Measurements from ENCODE around the gene DNAJB8. TPM values are rescaled to one million over a fixed set of nuclear protein-coding genes. Genes with fewer than 3 reads are reported as not detected.

Gene DNAJB8
- total RNA-seq, 1 donor: under 0.01 TPM

DNA sequence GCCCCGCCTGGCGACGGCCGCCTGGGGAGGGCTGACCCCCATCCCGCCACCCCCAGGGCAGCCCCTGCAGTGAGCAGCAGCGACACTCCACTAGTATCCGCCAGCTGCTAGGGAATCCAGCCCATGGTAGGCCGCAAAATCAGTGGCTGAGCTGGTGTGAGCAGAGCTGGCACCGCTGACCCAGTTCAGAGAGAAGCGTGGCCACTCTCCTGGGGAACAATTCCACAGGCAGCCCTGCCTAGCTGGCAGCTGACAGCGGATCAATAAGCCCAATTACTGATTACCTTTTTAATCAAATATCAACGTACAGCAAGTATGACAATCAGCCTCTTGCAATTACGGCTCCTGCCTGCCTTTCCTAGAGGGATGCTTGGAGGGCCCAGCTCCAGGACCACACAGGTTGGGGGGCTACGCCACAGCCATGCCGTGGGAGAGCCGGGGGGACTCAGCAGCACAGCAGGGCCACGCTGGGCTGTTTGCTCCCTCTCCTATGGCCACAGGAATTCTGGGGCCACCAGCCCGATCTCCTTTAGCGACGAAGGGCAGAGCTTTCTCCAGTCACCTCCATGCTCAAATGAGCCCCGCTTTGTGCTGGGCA lies 13.9 kb downstream of the DNAJB8 start:
- DNase-seq (ENCODE audit: low read depth in 2 of 3, low spot score in 2 of 3): no peak

DNA sequence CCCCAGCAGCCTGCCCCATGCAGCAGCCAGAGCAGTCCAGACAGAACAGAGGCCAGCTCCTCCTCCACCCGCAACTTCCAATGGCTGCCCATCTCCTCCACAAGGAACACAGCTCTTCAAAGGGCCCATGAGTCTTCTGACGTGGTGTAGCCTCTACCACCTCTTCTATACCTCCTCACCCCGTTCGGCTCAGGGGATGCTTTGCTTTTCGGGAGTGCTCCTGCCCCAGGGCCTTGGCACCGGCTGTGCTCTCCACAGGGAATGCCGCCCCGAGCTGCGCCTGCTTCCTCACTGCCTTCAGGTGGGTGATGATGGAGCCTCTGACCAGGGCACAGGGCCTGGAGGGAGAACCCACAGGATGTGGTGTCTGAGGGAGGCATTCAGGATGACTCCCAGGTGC lies 14.6 kb downstream of the DNAJB8 start:
- no peak for DNase-seq (ENCODE audit: low read depth in 2 of 3, low spot score in 2 of 3)

GRCh38 chr3:128449111-128449638 lies 17.5 kb downstream of the DNAJB8 start:
- no peak for DNase-seq (ENCODE audit: low read depth in 2 of 3, low spot score in 2 of 3)

DNA sequence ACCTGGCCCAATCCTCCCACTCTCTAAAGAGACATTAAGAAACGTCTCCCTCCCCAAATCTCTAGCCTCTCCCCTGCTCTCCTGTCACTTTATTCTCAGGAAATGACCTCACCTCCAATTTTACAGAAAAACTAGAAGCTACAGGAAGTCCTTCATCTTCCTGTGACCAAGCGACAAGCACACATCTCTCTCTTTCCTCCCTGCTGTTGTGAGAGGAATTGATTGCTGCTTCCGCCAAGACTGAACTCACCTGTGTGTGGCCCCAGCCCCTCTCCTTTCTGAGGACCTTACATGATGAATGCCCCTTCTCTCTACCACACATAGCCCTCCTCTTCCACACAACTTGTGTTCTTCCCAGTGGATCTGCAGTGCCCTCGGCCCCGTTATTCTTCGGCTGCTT lies 18.2 kb downstream of the DNAJB8 start:
- peak in 1 of 3 donors; percentile 27 for DNase-seq (ENCODE audit: low read depth in 2 of 3, low spot score in 2 of 3)

DNA sequence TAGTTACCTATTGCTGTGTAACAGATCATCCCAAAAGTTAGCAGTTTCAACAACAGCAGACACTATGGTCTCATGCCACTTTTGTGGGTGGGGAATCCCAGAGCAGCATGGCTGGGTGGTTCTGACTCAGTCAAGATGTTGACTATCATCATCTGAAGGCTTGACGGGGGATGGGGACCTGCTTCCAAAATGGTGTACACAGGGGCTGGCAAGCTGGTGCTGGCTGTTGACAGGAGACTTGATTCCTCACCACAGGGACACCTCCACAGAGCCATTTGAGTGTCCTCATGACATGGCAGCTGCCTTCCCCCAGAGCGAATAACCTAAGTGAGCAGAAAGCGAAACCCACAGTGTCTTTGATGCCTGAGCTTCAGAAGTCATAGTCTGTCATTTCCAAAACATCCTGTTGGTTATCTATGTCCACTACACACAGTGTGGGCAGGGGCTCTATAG lies 19.1 kb downstream of the DNAJB8 start:
- no peak for DNase-seq (ENCODE audit: low read depth in 2 of 3, low spot score in 2 of 3)

DNA sequence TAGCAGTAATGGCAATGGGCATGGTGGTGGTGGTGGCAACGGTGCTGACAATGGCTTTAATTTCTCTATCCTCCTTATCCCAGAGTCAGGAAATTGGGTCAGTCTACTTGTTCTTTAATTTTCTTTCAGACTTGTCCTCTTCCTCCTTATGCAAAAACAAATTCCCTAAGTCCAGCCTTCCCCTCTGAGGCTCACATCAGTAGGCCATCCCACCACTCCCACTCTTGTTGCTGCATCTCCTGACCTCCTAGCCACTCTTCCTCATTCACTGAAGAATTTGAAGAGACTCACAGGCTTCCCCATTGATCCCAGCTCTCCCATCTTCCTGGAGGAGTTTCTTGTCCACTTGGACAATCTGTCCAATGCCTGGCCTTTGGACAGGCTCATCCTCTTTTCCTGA lies 19.9 kb downstream of the DNAJB8 start:
- no peak for DNase-seq (ENCODE audit: low read depth in 2 of 3, low spot score in 2 of 3)

DNA sequence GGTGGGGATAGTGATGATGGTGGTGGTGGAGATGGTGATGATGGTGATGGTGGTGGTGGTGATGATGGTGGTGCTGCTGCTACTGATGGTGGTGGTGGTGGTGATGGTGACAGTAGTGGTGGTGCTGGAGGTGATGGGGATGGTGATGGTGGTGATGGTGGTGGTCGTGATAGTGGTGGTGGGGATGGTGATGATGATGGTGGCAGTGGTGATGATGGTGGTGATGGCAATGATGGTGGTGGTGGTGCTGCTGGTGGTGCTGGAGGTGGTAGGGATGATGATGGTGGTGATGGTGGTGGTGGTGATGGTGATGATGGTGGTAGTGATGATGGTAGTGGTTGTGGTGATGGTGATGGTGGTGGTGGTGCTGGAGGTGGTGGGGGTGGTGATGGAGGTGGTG lies 21.3 kb downstream of the DNAJB8 start:
- no peak for DNase-seq (ENCODE audit: low read depth in 2 of 3, low spot score in 2 of 3)

- no peak for DNase-seq (ENCODE audit: low read depth in 2 of 3, low spot score in 2 of 3)
These were observed 22.9 kb downstream of the DNAJB8 start for GRCh38 chr3:128443771-128444170.

- no peak for DNase-seq (ENCODE audit: low read depth in 2 of 3, low spot score in 2 of 3)
These were observed 23.7 kb downstream of the DNAJB8 start for GRCh38 chr3:128442949-128443348.

GRCh38 chr3:128442070-128442469 lies 24.6 kb downstream of the DNAJB8 start:
- DNase-seq (ENCODE audit: low read depth in 2 of 3, low spot score in 2 of 3): no peak

DNA sequence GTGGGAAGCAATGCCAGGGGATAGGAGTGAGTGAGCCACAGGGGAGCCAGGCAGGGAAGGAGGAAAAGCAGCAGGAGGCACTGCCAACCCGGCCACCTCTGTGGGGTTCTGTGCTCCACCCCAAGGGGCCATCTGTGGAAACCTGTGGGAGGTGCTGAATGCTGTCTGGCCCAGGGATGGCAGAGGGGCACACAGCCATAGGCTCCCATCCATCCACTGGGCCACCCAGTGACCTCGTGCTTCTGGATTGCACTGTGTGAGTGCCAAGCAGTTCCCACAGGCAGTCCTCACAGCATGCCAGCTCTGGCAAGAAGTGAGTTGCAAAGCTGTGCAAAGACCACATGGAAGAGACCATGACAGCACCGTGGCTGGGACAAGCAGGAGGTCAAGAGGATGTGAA lies 27.5 kb downstream of the DNAJB8 start:
- DNase-seq (ENCODE audit: low read depth in 2 of 3, low spot score in 2 of 3): no peak

DNA sequence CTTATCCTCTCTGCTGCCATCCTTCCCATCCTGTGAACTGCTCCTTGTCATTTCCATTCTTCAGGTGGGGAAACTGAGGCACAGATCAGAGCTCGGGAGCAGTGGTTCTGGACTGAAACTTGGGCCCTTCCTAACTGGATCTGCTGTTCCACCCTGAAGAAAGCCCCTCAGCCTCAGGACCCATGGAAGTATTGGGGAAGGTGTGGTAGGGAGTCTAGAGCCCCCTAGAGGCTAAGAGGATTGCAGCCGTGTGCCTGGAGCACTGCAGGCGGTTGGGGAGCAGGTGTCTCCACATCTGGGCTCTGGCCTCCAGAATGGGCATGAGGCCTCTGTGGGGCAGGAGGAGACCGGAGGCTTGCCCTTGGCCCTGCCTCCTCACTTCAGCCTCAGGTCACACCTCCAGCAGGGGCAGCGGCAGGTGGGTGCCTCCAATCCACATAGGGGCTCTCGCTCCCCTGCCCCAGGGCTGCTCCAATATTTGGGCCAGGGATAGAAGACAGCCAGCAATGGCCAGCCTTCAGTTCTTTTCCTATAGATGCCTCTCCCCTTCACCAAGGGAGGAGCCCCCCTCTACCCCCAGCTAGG lies 28.1 kb downstream of the DNAJB8 start:
- peak in 1 of 3 donors; percentile 28 for DNase-seq (ENCODE audit: low read depth in 2 of 3, low spot score in 2 of 3)

- no peak for DNase-seq (ENCODE audit: low read depth in 2 of 3, low spot score in 2 of 3)
These were observed 30.5 kb downstream of the DNAJB8 start for GRCh38 chr3:128436214-128436613.

DNA sequence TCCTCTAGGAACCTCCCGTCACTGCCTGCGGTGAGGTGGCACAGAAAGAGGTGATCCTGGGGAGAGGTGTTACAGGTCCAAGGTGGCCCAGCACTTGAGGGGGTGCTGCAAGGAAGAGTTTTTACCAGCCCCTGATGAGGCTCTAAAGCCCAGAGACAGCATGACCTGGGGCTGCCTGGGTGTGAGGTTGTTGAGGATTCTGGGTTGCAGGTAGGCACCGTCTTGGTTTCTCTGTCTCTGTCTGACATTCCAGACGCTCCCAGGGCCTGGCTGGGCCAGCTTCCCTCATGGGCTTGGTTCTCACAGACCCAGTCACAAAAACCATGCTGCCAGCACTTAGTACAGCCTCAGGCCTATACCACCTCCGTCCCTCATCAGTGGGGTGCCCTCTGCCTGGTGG lies 31.1 kb downstream of the DNAJB8 start:
- DNase-seq (ENCODE audit: low read depth in 2 of 3, low spot score in 2 of 3): no peak

DNA sequence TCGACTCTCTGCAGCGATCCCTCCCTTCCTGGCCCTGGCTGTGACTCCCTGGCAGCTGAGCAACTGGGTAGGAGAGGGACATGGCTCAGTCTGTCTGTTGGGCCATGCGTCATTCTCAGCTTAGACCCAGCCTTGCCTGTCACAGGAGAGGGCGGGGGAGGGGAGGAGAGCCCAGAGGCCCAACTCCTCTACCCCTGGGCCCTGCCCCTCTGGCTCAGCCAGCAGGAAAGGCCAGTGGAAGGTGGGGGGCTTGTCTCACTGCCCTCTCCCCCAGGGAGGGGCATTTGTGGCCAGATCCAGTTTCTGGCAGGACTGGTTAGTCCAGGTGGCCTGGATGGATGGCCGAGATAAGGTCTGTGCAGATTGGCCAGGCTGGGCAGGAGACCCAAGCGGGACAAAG lies 31.6 kb downstream of the DNAJB8 start:
- DNase-seq (ENCODE audit: low read depth in 2 of 3, low spot score in 2 of 3): no peak

- DNase-seq (ENCODE audit: low read depth in 2 of 3, low spot score in 2 of 3): no peak
These were observed 32.2 kb downstream of the DNAJB8 start for GRCh38 chr3:128434524-128434923.

DNA sequence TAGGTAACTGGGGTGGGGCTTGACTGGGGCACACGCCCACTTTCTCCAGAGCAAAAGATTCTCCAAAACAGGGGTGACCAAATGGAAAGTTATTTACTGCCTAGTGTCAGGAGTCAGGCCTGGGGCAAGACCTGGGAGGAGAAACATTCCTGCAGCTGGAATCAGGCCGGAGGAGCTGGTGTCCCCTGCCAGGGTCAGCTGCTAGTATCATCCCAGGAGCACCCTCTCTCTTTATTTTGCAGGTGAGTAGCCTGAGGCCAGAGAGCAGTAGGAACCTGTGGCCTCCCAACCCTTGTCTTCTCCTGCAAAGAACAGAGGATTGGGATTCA lies 32.9 kb downstream of the DNAJB8 start:
- no peak for DNase-seq (ENCODE audit: low read depth in 2 of 3, low spot score in 2 of 3)

DNA sequence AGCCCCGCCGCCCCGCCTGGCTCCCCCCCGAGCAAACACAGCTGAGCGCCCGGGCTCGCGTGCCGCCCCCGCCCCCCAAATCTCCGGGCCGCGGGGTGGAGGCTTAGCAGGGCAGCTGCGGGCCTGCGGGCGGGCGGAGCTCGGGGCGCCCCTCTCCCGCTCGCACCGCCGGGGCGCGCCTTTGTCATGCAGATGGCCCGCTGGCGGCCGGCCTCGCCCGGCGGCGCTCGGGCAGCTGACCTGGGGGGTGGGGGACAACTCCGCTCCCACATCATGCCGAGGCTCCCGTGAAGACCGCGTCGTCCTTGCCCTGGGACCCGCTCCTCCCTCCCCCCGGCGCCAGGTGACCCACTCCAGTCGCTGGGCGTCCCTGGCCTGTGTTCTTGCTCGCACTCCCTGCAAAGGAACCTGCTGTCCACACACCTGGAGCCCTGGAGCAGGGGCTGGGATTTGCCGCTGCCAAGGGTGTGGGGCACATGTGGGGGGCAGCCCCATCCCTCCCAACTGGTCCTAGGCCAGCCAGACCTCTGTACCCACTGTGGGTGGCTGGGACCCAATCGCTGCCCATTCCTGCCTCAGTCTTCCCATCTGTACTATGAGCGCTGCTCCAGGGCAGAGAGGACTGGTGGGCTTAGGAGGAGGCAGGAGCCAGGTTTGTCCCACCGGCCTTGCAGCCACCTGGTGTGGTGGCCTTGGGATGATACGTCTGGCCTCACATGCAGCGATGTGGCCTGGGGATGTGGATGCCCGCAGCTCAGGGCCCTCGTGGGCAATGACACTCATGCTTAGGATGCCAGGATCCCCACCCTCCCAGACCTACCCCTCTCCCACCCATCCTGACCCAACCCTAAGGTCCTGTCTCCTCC lies 33.5 kb downstream of the DNAJB8 start:
- DNase-seq (ENCODE audit: low read depth in 2 of 3, low spot score in 2 of 3): peak in 1 of 3 donors; percentile 31

DNA sequence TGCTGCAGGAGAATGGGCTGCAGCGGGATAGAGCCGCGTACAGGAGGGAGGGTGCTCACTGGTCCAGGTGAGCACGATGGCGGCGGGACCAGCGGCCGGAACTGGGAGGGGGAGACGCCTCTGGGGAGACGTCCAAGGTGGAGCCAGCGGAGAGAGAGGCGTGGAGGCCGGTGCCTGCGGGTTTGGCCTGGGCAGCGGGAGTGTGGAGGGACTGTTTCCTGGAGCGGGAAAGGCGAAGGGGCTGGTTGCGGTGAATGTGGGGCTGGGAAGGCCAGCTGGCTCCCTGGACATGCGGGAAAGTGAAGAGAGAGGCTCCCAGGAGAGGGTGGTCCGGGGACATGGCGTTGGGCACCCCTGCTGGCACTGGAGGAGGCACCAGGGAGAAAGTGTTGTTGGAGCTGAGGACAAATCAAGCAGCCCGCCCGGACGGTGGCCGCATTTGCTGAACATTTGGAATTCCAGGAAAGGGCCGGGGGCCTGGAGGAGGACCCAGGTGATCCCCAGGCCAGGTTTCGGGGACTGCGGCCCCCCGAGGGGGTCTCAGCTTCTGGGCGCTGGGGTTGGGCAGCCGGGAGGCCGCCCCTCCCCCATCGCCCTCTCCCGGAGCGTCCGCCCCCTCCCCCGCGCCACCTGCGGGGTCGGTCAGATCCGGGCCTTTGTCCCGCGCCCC lies 34.3 kb downstream of the DNAJB8 start:
- no peak for DNase-seq (ENCODE audit: low read depth in 2 of 3, low spot score in 2 of 3)

- no peak for DNase-seq (ENCODE audit: low read depth in 2 of 3, low spot score in 2 of 3)
These were observed 34.8 kb downstream of the DNAJB8 start for GRCh38 chr3:128431803-128432300.

DNA sequence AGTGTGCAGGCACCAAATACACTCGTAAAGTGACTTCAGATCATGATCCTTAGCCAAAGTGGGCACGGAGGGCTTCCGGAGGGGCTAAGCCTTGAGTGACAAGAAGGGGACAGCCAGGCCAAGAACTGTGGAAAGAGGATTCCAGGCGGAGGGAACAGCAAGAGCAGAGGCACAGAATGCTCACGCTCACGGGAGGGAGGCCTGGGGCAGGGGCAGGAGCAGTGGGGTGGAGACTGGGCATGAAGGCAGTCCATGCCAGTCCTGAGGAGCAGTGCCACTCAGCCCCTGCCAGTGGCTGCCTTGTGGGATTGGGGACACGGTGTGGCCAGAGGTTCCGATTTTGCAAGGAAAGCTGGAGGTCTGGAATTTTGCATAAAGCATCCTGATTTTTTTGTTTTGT lies 36.0 kb downstream of the DNAJB8 start:
- no peak for DNase-seq (ENCODE audit: low read depth in 2 of 3, low spot score in 2 of 3)
